HepG2 (cell line): ENCODE results near the gene LSR. TPM values are rescaled to one million over a fixed set of nuclear protein-coding genes. Genes with fewer than 3 reads are reported as not detected.

ENCODE experiments used
- ATAC-seq: fragments of 200-7000 bp; cut with Tn5 transposase; 3 replicates; pipeline ENCODE4 v1.9.1; 2020; ENCODE audit warnings: mild to moderate bottlenecking, moderate library complexity
- BruUV-seq: library from RNA; stranded (reverse); fragments of 400-500 nt; replicated peaks from 2 replicates; lab custom pipeline; 2021; lab: Mats Ljungman, UMichigan
- CTCF ChIA-PET: fragments of 300-600 bp; formaldehyde crosslinking; extraction: SDS; loops from one replicate; lab custom pipeline; 2021; ENCODE audit warnings: low total read pairs, inconsistent platforms, low intra/inter-chr PET ratio; lab: Yijun Ruan, JAX
- POLR2A ChIA-PET: fragments of 350-600 bp; sonication (Branson Sonifier 250); formaldehyde crosslinking; loops from one replicate; lab custom pipeline; 2020; ENCODE audit warnings: antibody characterized with exemption, inconsistent platforms; lab: Yijun Ruan, JAX
- DNase-seq: peaks from one replicate; pipeline ENCODE4 v3.0.0-alpha.2; 2015; ENCODE audit warnings: low spot score
- FAIRE-seq: peaks from 3 replicates; lab custom pipeline; 2011; peaks lifted over from hg19 to GRCh38; lab: Jason Lieb, UNC
- H2AFZ ChIP-seq: one replicate; pipeline ENCODE4 v1.6.1; 2011; ENCODE audit warnings: low read length, inconsistent platforms
- H3K27ac ChIP-seq: fragments of 300-600 bp; 3 replicates; pipeline ENCODE4 v1.8.0; 2011; ENCODE audit warnings: mixed run types, mild to moderate bottlenecking, mixed read lengths, low read length, inconsistent platforms; ENCODE audit not compliant: insufficient read depth; ENCODE audit errors: extremely low read length
- H3K27me3 ChIP-seq, 2 experiments: fragments of 200-600 bp in 1 of 2; 2 replicates in 1 of 2; 3 replicates in 1 of 2; pipeline versions ENCODE4 v1.6.0 to v1.8.0; 2011; ENCODE audit warnings: low read length in 2 of 2, mild to moderate bottlenecking in 2 of 2, moderate library complexity in 2 of 2, inconsistent platforms in 1 of 2; ENCODE audit not compliant: insufficient read depth in 2 of 2, control insufficient read depth in 1 of 2
- H3K36me3 ChIP-seq, 2 experiments: fragments of 200-600 bp in 1 of 2; replicated peaks in 1 of 2; 2 replicates in 1 of 2; 3 replicates in 1 of 2; pipeline versions ENCODE4 v1.5.1 to v1.8.0; 2011; ENCODE audit warnings: low read length in 2 of 2, inconsistent platforms in 1 of 2; ENCODE audit not compliant: insufficient read depth in 2 of 2, control insufficient read depth in 1 of 2
- H3K4me1 ChIP-seq: 2 replicates; pipeline ENCODE4 v1.5.1; 2012; ENCODE audit warnings: low read length, inconsistent platforms; ENCODE audit not compliant: insufficient read depth
- H3K4me2 ChIP-seq: 2 replicates; pipeline ENCODE4 v1.6.0; 2011; ENCODE audit warnings: low read depth, low read length, inconsistent platforms
- H3K4me3 ChIP-seq, 3 experiments: fragments of 200-600 bp in 1 of 3; sonication (generic), shearing (Covaris generic) in 1 of 3; replicated peaks in 1 of 3; 2 replicates each; pipeline ENCODE4 v1.5.1; 2011 to 2016; ENCODE audit warnings: low read length in 3 of 3, inconsistent platforms in 2 of 3, low read depth in 2 of 3, mild to moderate bottlenecking in 2 of 3, control low read depth in 1 of 3, mixed read lengths in 1 of 3; ENCODE audit not compliant: insufficient read depth in 1 of 3
- H3K79me2 ChIP-seq: one replicate; pipeline ENCODE4 v1.6.1; 2011; ENCODE audit warnings: low read length, inconsistent platforms; ENCODE audit not compliant: insufficient read depth
- H3K9ac ChIP-seq: 2 replicates; pipeline ENCODE4 v1.6.0; 2011; ENCODE audit warnings: mild to moderate bottlenecking, low read depth, low read length, inconsistent platforms; ENCODE audit not compliant: insufficient read depth
- H3K9me3 ChIP-seq: 2 replicates; pipeline ENCODE4 v1.5.1; 2012; ENCODE audit warnings: mild to moderate bottlenecking, low read length
- H4K20me1 ChIP-seq: 2 replicates; pipeline ENCODE4 v1.6.0; 2011; ENCODE audit warnings: inconsistent platforms, mild to moderate bottlenecking, low read length, moderate library complexity; ENCODE audit not compliant: insufficient read depth
- AHR ChIP-seq: IDR thresholded peaks from 2 replicates; pipeline ENCODE4 v1.6.1; 2018; ENCODE audit warnings: missing genetic modification reagents, missing compliant biosample characterization
- GLI4 ChIP-seq: sonication (generic); formaldehyde crosslinking; IDR thresholded peaks from 2 replicates; pipeline ENCODE4 v1.5.1; 2020; ENCODE audit warnings: missing genetic modification reagents, mild to moderate bottlenecking, moderate library complexity, borderline replicate concordance
- HES4 ChIP-seq: sonication (generic); formaldehyde crosslinking; IDR thresholded peaks from 2 replicates; pipeline ENCODE4 v1.9.0; 2021; ENCODE audit warnings: mild to moderate bottlenecking, missing genetic modification reagents, borderline replicate concordance
- KDM5A ChIP-seq: fragments of 200-600 bp; sonication (generic); IDR thresholded peaks from 2 replicates; pipeline ENCODE4 v1.7.0; 2018; ENCODE audit warnings: antibody characterized with exemption, mild to moderate bottlenecking, low read length, borderline replicate concordance
- NFYB ChIP-seq: sonication (generic); formaldehyde crosslinking; IDR thresholded peaks from 2 replicates; pipeline ENCODE4 v1.4.0; 2020; ENCODE audit warnings: missing genetic modification reagents
- REL ChIP-seq: sonication (generic); formaldehyde crosslinking; conservative IDR thresholded peaks from 2 replicates; pipeline ENCODE4 v1.8.0; 2022; ENCODE audit warnings: mild to moderate bottlenecking, missing genetic modification reagents, moderate library complexity
- RFXAP ChIP-seq: sonication (generic); formaldehyde crosslinking; IDR thresholded peaks from 2 replicates; pipeline ENCODE4 v1.4.0; 2020; ENCODE audit warnings: missing genetic modification reagents, borderline replicate concordance
- SALL2 ChIP-seq: sonication (generic); formaldehyde crosslinking; IDR thresholded peaks from 2 replicates; pipeline ENCODE4 v1.8.1; 2023; ENCODE audit warnings: mild to moderate bottlenecking, missing genetic modification reagents, inconsistent platforms
- SPEN ChIP-seq: sonication (generic); formaldehyde crosslinking; IDR thresholded peaks from 2 replicates; pipeline ENCODE4 v1.5.1; 2020; ENCODE audit warnings: low read depth, mild to moderate bottlenecking, missing genetic modification reagents
- ZSCAN22 ChIP-seq: sonication (generic); formaldehyde crosslinking; IDR thresholded peaks from 2 replicates; pipeline ENCODE4 v1.4.0; 2020; ENCODE audit warnings: mild to moderate bottlenecking, missing genetic modification reagents
- WGBS: methylation state at CpG from one replicate; pipeline ENCODE4 v1.1.6; 2017; ENCODE audit warnings: low lambda C conversion rate; 5-methylcytosine and 5-hydroxymethylcytosine counted together
- in situ Hi-C: cut with HindIII; loops from 2 replicates; pipeline ENCODE4 v1.10.0; 2017; ENCODE audit warnings: low pct_unique_long_range_greater_than_20kb; ENCODE audit not compliant: extremely low pct_ligation_motif_present
- intact Hi-C: fragments of 100-400 bp; cut with micrococcal nuclease; formaldehyde crosslinking; loops from one replicate; pipeline ENCODE4 v1.10.0; 2022; ENCODE audit not compliant: unreplicated experiment
- polyA plus RNA-seq, 8 experiments: library from polyadenylated mRNA; depleted of rRNA in 3 of 8; stranded (reverse) in 7 of 8; unstranded in 1 of 8; fragments of >200 nt; fragmentation: Illumina TruSeq in 4 of 8; extraction: Trizol in 4 of 8; gene quantifications; 2 replicates each; pipeline versions ENCODE4 v1.2.1 to v1.2.3, GENCODE V29; 2011 to 2016; ENCODE audit warnings: low read depth in 4 of 8, missing spikeins in 1 of 8, mixed read lengths in 1 of 8; ENCODE audit not compliant: insufficient read depth in 1 of 8
- total RNA-seq, 5 experiments: library from RNA; depleted of rRNA; stranded (reverse); fragments of >200 nt; fragmentation: Illumina TruSeq; extraction: Trizol; gene quantifications; 2 replicates each; pipeline ENCODE4 v1.2.3, GENCODE V29; 2016; ENCODE audit warnings: low read depth in 1 of 5

Gene LSR
- total and polyA plus RNA-seq, 2 of the 13 experiments (the other 11 are each of a cell fraction or from before 2014, with no cell fraction given), result 29.2 to 79.2 TPM

DNA sequence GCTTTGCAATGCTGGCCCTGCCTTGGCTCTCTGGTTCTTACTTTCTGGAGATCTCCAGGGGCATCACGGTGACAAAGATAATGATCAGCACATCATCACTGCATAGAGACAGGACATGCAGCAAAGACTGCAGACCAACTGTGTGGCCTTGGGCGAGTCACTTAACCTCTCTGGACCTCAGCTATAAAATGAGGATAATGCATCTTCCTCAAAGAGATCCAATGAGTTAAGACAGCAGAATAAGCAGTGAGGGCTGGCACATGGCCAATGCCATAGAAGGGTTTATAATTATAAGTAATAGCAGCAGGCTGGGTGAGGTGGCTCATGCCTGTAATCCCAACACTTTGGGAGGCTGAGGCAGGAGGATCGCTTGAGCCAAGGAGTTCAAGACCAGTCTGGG, 45.5 kb downstream of the LSR start:
- WGBS, result 38% methylated on average over 3 of the region's 3 CpGs
- H3K27ac ChIP-seq, result no peak overlapping the region
- BruUV-seq, result no TSS peak
- H3K79me2 ChIP-seq, result no peaks in the 10 kb centered on the region
- no peak overlapping the region for H3K4me3 ChIP-seq
- intact Hi-C loops, result no loop called here
- no peak overlapping the region for H3K4me2 ChIP-seq
- H3K27me3 ChIP-seq, result peaks cover 6 to 41% of the 10 kb centered on the region in 2 experiments
- no peak for DNase-seq
- no peak for ATAC-seq
- no peaks in the 10 kb centered on the region for H3K36me3 ChIP-seq
- in situ Hi-C loops, result no loop called here
- no peak for FAIRE-seq
- H4K20me1 ChIP-seq, result no peaks in the 10 kb centered on the region
- POLR2A ChIA-PET, result no interaction called here
- no peaks in the 10 kb centered on the region for H3K9me3 ChIP-seq
- peaks cover 61% of the 10 kb centered on the region for H3K4me1 ChIP-seq
- H3K9ac ChIP-seq, result no peak overlapping the region
- CTCF ChIA-PET, result no interaction called here
- TF ChIP-seq HES4 (CRISPR knock-in tag) (no peak), REL (no peak), GLI4 (CRISPR knock-in tag) (no peak), KDM5A (no peak), ZSCAN22 (CRISPR knock-in tag) (no peak), SPEN (no peak), SALL2 (CRISPR knock-in tag) (no peak), AHR (CRISPR knock-in tag) (no peak), NFYB (CRISPR knock-in tag) (no peak), RFXAP (CRISPR knock-in tag) (no peak)
- no peak overlapping the region for H2AFZ ChIP-seq
